Stomach smooth muscle (tissue), 2 donors: ENCODE data around the gene SUMF1.

Experiments
- H3K27ac ChIP-seq: one replicate; pipeline ENCODE4 v1.7.0; 2013; ENCODE audit warnings: mild to moderate bottlenecking, low read length, inconsistent platforms
- H3K27me3 ChIP-seq, 2 donors: one replicate each; pipeline ENCODE4 v1.7.0; 2013; ENCODE audit warnings: low read length in 2 of 2; ENCODE audit not compliant: insufficient read depth in 2 of 2, control insufficient read depth in 1 of 2
- H3K36me3 ChIP-seq, 2 donors: one replicate each; pipeline ENCODE4 v1.7.0; 2013; ENCODE audit warnings: low read length in 2 of 2; ENCODE audit not compliant: control insufficient read depth in 2 of 2, insufficient read depth in 2 of 2
- H3K4me1 ChIP-seq: one replicate; pipeline ENCODE4 v1.7.0; 2013; ENCODE audit warnings: low read length; ENCODE audit not compliant: control insufficient read depth, insufficient read depth
- H3K4me3 ChIP-seq, 2 donors: one replicate each; pipeline ENCODE4 v1.7.0; 2013; ENCODE audit warnings: low read length in 2 of 2
- H3K9ac ChIP-seq, 2 donors: one replicate each; pipeline ENCODE4 v1.7.0; 2013; ENCODE audit warnings: low read length in 2 of 2, mild to moderate bottlenecking in 1 of 2
- H3K9me3 ChIP-seq, 2 donors: one replicate each; pipeline ENCODE4 v1.7.0; 2013; ENCODE audit warnings: low read length in 2 of 2; ENCODE audit not compliant: control insufficient read depth in 2 of 2
- donor health status: healthy.
- donor health status: Pancreatic carcinoma.

SUMF1 gene

DNA sequence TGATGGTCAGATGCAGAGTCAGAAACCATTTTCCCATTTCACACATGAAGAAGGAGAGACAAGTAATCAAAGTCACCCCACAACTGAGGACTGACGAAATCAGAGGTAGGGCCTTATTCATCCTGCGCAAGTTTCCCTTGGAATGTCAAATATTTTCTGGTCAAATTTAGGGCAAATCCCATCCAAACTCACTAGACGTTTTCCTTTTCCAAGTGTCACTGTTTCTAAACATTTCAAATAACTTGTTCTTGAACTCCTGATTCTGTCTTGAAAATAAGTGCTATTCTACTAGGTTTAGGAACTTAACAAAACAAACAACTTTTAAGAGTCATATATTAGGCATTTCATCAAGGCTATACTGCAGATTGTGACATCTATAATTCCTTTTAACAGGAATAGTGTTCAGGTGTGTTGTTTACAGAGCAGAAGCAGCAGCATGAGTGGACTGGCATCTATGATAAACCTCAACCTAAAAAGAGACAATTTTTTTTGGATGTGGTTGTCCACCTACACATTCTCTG lies 40.7 kb downstream of the SUMF1 start:
- no peak overlapping the region for H3K27ac ChIP-seq
- no peak overlapping the region for H3K4me3 ChIP-seq
- peaks cover 2% of the 10 kb centered on the region for H3K4me1 ChIP-seq
- no peaks in the 10 kb centered on the region for H3K27me3 ChIP-seq
- no peak overlapping the region for H3K9ac ChIP-seq
- H3K9me3 ChIP-seq: no peaks in the 10 kb centered on the region
- H3K36me3 ChIP-seq: no peaks in the 10 kb centered on the region

DNA sequence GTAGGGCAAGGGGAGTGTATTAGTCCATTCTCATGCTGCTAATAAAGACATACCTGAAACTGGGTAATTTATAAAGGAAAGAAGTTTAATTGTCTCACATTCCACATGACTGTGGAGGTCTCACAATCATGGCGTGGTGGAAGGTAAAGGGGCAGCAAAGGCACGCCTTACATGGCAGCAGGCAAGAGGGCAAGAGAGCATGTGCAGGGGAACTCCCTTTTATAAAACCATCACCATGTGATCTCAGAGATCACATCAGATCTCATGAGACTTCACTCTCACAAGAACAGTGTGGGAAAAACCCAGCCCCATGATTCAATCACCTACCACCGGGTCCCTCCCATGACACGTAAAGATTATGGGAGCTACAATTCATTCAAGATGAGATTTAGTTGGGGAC lies 41.4 kb downstream of the SUMF1 start:
- no peak overlapping the region for H3K9ac ChIP-seq
- H3K36me3 ChIP-seq: no peaks in the 10 kb centered on the region
- no peak overlapping the region for H3K4me3 ChIP-seq
- H3K27ac ChIP-seq: no peak overlapping the region
- no peaks in the 10 kb centered on the region for H3K9me3 ChIP-seq
- peaks cover 2% of the 10 kb centered on the region for H3K4me1 ChIP-seq
- H3K27me3 ChIP-seq: no peaks in the 10 kb centered on the region

GRCh38 chr3:4425055-4425454 lies 42.0 kb downstream of the SUMF1 start:
- H3K4me3 ChIP-seq: no peak overlapping the region
- H3K36me3 ChIP-seq: no peaks in the 10 kb centered on the region
- H3K4me1 ChIP-seq: peaks cover 2% of the 10 kb centered on the region
- H3K9ac ChIP-seq: no peak overlapping the region
- no peaks in the 10 kb centered on the region for H3K27me3 ChIP-seq
- H3K9me3 ChIP-seq: no peaks in the 10 kb centered on the region
- H3K27ac ChIP-seq: no peak overlapping the region

GRCh38 chr3:4421121-4421520 lies 45.9 kb downstream of the SUMF1 start:
- no peak overlapping the region for H3K9ac ChIP-seq
- H3K4me1 ChIP-seq: peaks cover 8% of the 10 kb centered on the region
- H3K4me3 ChIP-seq: no peak overlapping the region
- no peaks in the 10 kb centered on the region for H3K9me3 ChIP-seq
- H3K27ac ChIP-seq: no peak overlapping the region
- H3K36me3 ChIP-seq: peaks cover 7 to 9% of the 10 kb centered on the region in 2 donors
- H3K27me3 ChIP-seq: no peaks in the 10 kb centered on the region

DNA sequence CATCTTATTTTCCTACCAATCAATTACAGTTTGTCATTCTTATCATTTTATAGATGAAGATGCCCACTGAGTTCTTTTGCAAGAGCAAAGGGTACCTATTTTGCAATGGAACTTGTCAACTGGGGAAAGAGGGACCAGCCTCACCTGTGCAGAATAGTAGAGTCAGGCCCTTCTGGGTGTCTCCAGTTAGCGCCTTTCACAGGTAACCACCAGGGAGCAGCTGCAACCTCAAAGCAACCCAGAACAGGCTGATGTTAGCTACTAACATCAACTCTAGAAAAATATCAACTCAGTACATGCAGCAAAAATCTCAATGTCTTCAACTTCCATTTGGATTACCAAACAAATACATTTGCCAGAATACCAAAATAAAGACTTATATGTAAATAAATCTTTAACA lies 47.1 kb downstream of the SUMF1 start:
- H3K4me3 ChIP-seq: no peak overlapping the region
- H3K27ac ChIP-seq: no peak overlapping the region
- H3K9ac ChIP-seq: no peak overlapping the region
- H3K9me3 ChIP-seq: no peaks in the 10 kb centered on the region
- peaks cover 8% of the 10 kb centered on the region for H3K4me1 ChIP-seq
- H3K36me3 ChIP-seq: peaks cover 7 to 9% of the 10 kb centered on the region in 2 donors
- H3K27me3 ChIP-seq: no peaks in the 10 kb centered on the region

DNA sequence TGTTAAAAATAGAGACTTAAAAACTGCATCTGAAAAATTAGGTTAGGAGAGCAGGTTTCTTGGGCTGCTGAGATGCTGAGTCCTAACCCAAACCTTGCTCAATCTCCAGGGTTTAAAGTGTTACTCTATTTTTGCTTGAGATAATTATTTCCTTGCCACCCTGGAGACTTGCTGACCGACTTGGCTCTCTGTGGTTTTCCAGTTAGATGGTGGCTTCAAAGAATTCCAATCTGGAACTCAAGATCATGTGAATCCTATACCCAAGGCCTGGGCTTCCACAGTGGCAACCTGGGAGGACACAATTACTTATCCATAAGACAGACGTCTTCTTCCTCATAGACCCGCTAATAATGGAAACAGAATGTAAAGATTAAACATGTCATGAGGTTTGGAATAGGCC lies 47.7 kb downstream of the SUMF1 start:
- H3K36me3 ChIP-seq: peaks cover 7 to 9% of the 10 kb centered on the region in 2 donors
- H3K9ac ChIP-seq: no peak overlapping the region
- H3K4me3 ChIP-seq: no peak overlapping the region
- H3K27me3 ChIP-seq: no peaks in the 10 kb centered on the region
- H3K9me3 ChIP-seq: no peaks in the 10 kb centered on the region
- no peak overlapping the region for H3K27ac ChIP-seq
- peaks cover 8% of the 10 kb centered on the region for H3K4me1 ChIP-seq

DNA sequence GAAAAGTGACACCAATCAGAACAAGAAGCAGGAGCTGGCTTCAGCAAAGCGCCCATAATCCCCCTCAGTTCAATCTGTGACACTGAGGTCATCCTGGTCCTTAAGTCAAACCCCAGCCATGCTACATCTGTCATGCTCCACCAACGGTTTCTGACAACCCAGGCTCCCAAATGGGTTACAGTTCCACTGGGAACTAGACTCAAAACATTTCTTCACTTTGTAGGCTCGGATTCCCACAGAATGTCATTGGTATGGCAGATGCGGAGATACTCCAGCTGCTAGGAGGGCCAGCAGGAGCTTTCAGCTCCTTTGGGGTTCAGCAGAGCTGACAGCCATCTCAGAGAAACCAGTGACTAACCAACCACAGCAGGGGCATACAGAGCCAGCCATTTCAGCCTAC lies 48.9 kb downstream of the SUMF1 start:
- Histone ChIP-seq H3K27ac (peak overlapping the region; percentile 1), H3K9me3 (no peaks in the 10 kb centered on the region), H3K9ac (no peak overlapping the region), H3K4me1 (peaks cover 8% of the 10 kb centered on the region), H3K4me3 (no peak overlapping the region), H3K36me3 (peaks cover 7 to 9% of the 10 kb centered on the region in 2 donors), H3K27me3 (no peaks in the 10 kb centered on the region)

DNA sequence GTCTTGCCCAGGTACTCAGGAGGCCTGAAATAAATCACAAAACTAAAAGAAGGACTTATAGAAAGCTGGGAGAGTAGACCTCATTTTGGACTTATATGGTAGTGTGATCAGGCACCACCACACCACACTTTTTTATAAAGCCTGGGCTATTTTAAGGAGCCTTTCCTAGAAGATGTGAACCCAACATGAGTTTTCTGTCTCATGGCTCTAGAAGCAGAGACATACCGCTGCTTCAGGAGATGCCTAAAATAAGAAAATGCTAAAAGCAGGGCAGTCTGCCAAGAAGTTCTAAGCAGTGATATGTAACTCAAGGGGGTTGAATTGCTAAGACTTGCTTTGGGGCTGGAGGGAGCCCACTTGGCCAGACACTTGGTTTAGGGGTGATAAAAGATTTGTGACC lies 49.6 kb downstream of the SUMF1 start:
- Histone ChIP-seq H3K4me3 (no peak overlapping the region), H3K27me3 (no peaks in the 10 kb centered on the region), H3K9me3 (no peaks in the 10 kb centered on the region), H3K36me3 (peaks cover 9 to 10% of the 10 kb centered on the region in 2 donors), H3K9ac (no peak overlapping the region), H3K4me1 (peaks cover 8% of the 10 kb centered on the region), H3K27ac (no peak overlapping the region)

DNA sequence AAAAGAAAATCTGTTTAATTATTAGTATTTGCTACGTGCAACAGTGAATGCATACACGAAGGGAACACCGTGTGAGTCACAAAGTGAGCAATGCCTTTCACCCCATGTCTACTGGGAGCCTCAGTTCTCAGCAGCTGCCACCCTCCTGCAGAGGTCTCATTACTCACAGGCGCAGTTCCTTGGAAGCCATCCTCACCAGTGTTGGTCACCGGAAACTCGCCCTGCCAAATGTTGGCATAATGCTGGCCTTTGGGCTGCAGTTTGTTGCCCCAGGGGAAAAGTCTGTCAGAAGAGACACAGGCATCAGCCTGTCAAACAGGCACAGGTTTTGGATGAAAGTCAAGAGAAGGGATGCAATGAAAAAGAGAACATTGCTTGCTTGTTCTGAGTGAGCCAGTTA lies 50.1 kb downstream of the SUMF1 start:
- Histone ChIP-seq H3K27me3 (no peaks in the 10 kb centered on the region), H3K9ac (no peak overlapping the region), H3K9me3 (no peaks in the 10 kb centered on the region), H3K36me3 (peaks cover 9 to 10% of the 10 kb centered on the region in 2 donors), H3K4me1 (peaks cover 8% of the 10 kb centered on the region), H3K4me3 (no peak overlapping the region), H3K27ac (no peak overlapping the region)

DNA sequence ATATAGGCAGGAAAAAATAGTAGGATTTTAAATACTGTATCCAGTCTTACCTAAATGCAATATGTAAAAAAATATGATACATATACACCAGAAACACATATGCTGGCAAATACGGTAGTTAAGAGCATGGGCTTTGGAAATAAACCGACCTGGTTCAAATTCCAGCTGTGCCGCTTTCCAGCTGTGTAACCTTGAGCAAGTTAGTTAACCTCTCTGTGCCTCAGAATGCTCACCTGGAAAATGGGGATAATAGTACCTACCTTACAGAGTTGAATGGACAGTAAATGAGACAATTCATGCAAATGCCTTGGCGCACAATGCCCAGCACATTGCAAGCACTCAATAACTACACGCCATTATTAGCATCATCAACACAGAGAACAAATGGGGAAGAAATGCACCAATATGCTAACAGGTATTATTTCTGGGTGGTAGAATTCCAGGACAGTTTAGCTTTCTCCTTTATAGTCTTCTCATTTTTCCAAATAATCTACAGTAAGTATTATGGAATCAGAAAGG lies 50.6 kb downstream of the SUMF1 start:
- H3K27me3 ChIP-seq: no peaks in the 10 kb centered on the region
- H3K27ac ChIP-seq: no peak overlapping the region
- H3K9me3 ChIP-seq: no peaks in the 10 kb centered on the region
- peaks cover 9 to 10% of the 10 kb centered on the region in 2 donors for H3K36me3 ChIP-seq
- no peak overlapping the region for H3K4me3 ChIP-seq
- peaks cover 8% of the 10 kb centered on the region for H3K4me1 ChIP-seq
- no peak overlapping the region for H3K9ac ChIP-seq

- H3K9ac ChIP-seq: no peak overlapping the region
- H3K4me1 ChIP-seq: peaks cover 8% of the 10 kb centered on the region
- H3K9me3 ChIP-seq: no peaks in the 10 kb centered on the region
- no peak overlapping the region for H3K4me3 ChIP-seq
- no peak overlapping the region for H3K27ac ChIP-seq
- H3K27me3 ChIP-seq: no peaks in the 10 kb centered on the region
- H3K36me3 ChIP-seq: peaks cover 9 to 10% of the 10 kb centered on the region in 2 donors
These were observed 53.6 kb downstream of the SUMF1 start for GRCh38 chr3:4413467-4413866.
